Ureter (tissue), 1 donor: ENCODE data around the gene FAM118B. TPM values are rescaled to one million over a fixed set of nuclear protein-coding genes. Genes with fewer than 3 reads are reported as not detected.

ENCODE experiments used
- DNase-seq: peaks from one replicate; pipeline ENCODE4 v3.0.0-alpha.2; 2020; ENCODE audit warnings: low spot score
- total RNA-seq: library from RNA; stranded (reverse); gene quantifications from one replicate; pipeline ENCODE4 v1.2.4, GENCODE V29; 2023
- donor health status: DM: yes; HTN: yes; CAD: no.

Gene FAM118B
- total RNA-seq, 1 donor from 2014 or later, result 22.2 TPM

DNA sequence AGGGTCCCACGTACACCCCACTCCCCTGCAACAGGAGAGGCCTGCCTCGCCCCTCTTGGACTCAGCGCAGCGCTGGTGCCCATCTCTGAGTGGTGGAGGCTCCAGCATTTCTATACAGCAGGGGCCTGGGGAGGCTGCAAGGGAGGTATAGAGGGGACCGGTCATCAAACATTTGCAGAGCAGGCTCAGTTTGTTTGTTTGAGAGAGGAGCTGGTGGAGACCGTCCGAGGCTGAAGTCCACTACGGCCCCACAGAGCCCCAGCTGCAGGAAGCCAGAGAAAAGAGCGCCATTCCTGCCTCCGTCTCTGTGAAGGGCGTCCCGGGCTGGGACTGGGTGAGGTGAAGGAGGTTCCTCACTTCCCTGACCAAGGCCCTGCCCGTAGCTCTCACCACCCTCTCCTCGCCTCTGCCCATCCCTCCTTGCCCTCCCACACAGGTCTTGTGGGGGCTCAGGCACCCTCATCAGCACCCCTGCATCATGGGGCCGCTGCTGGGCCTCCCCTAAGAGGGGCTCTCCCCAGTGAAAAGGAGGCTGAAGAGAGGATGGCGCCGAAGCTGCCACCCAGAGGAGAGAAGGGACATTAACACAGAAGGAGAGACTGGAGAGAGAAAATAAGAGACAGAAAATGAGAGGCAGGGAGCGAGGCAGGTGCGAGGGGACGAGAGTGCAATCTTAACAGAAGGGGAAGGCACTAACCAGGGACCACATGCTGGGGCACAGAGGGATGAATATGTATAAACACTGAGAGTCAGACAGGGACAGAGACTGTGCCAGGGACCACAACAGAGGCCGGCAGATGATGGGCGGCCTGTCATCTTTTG, 24.7 kb upstream of the FAM118B start:
- DNase-seq, result no peak

DNA sequence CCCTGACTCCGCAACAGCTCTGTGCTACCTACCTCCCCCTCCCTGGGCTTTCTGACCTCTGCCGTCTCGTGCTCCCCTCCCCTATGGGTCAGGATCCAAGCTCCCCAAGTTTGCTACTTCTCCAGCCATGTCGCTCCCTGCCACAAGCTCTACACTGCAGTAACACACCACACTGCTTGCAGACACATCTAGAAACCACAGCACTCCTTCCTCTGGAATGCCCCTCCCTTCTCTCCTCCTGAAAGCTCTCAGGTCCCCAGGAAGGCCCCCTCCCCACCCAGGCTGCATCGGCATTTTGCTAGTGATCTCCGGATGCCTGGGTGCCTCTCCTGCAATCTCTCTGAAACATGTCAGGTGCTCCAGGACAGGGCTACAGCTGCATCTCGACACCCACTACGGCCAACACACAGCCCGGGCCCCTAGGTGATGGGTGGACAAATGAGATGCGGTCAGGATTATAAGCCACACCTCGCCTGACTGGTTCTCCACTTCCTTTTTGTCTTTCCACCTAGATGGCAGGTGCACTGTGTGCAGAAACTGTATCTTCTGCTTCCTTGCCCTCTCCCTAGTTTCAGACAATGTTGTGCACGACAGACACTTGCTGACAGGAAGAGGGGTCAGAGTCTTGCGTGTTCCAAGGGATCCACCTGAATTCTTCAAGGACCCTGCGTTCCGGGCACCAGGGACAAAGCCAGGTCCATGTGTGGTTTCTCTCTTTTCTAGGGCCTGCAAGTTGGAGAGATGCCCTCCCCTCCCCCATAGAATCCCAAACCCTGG, 23.1 kb upstream of the FAM118B start:
- no peak for DNase-seq

DNA sequence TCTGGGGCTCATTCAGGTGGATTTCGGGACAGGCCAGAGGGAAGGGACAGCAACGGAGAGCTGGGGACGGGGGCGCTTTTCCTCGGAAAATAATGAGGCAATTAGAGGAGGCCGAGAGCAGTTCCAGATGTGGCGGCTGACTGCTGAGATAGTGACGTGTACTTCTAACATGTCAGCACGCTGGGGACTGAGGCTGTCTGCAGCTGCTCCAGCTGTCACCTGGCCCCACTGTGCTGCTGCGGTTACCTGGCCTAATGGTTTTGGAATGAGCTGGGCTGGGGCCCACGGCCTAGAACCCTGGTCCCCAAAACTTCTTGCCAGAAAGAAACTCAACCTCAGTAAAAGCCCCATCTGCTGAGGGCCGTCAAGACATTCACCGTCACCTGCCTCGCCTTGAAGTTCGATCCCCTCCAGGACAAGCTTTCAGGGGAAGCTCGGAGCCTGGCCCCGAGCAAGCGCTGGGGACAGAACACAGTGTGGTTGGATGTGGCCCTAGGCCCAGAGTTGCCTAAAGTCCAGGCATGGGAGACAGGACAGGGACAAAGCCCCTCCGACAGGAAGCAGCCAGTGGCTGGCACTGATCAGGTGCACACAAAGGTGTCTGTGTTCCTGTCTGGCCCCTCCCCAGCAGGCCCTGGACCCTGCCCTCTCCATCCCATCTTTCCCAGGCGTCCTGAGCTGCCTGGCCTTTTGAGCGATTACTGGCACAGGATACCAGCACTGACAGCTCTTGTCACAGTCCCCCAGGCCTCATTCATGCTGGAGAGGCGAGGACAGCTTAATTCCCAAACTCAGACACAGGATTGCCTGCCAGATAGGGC, 22.3 kb upstream of the FAM118B start:
- no peak for DNase-seq

DNA sequence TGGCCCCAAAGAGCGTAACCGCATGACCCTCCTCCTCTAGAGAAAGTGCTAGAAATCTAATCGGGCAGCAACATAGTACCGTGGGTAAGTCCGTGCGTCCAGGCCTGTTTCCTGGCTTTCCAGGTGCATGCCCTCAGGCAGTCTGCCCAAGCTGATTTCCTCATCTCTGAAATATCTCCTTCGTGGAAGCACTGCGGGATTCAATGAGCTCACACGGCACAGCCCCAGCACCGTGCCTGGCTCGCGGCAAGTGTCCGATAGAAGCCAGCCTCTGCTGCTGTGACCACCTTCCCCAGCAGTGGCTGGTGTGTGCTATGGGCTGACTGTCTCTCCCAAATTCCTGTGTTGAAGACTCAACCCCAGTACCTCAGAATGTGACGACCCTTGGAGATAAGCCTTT, 20.8 kb upstream of the FAM118B start:
- DNase-seq, result no peak

DNA sequence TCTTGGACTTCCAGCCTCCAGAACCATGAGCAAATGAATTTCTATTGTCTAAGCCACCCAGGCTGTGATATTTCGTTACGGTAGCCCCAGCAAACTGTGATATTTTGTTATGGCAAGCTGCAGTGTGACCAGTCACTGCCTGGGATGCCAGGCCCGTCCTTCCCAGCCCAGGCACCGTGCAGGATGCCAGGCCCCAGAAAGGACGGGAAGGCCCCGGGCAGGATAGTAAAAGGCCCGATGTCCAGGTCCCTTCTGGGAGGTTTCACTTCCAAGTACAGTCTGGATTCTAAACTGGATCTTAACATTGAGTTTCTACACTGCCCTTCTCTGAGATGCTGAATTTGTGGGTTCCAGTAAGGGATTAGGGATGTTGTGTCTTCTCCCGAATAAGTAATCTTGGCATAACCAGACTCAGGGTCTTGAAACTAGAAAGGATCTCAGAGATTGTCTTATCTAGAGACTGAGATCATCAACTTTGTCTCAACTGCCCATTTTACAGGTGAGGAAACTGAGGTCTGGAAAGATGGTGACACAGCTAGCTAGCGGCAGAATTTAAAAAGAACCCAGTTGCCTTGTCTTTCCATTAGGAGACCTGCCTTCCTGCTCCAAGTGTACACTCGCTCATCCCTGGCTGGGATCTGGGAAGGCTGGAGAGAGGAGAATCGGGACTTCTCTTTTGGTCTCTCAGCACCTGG, 20.1 kb upstream of the FAM118B start:
- no peak for DNase-seq

DNA sequence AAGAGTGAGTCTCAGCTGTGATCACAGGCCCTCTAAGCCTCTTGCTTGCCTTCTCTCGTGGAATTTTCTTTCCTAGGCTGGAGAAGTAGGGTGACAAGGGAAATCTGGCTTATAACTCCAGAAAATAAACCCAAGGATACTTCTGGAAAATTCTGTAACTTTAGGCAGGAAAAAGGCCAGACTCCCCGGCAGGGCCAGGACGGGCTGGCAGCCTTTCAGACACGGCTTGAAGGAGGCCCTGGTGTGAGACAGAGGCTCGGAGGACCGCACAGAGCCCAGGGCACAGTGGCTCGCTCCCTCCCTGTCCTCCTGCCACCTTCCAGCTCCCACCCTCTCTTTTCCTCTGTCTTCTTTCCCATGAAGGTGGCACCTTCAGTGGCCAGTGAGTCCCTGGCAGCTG, 19.2 kb upstream of the FAM118B start:
- DNase-seq, result no peak

DNA sequence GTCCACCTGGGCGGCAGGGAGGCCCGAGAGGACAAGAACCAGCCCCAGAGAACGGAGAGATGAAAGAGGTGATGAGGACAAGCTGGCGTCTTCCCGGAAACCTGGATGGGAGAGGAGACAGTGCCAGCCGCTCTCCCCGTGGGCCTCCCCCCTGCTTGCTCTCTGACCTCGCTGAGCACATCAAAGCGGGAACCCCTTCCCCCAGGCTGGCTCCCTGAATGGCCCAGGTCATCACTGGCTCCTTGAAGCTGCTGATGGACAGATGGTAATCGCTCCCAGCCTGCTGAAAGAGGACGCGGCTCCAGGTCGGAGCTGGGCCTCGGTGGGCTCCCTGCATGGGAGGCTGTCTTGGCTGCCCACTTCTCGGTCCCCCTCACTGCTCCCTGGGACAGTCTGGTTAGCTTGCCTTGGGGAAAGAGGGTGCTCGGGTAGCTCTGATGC, 18.5 kb upstream of the FAM118B start:
- DNase-seq, result no peak

DNA sequence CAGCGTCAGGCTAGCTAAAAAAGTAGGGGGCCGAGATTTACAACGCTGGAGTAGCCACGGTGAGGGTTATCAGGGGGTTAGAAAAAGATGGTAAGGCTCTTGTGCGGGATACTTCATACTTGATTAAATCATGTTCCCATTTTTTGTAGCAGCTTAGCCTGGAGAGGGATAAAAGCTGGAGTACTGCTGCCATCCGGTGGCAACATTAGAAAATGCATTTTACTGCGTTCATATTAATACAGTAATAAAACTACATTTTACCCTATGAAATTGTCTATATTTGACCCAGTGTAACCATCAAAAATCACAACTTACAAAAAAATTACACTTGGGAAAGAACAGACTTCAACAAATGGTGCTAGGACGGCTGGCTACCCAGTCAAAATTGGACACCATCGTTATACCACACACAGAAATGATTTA, 17.4 kb upstream of the FAM118B start:
- DNase-seq, result no peak

DNA sequence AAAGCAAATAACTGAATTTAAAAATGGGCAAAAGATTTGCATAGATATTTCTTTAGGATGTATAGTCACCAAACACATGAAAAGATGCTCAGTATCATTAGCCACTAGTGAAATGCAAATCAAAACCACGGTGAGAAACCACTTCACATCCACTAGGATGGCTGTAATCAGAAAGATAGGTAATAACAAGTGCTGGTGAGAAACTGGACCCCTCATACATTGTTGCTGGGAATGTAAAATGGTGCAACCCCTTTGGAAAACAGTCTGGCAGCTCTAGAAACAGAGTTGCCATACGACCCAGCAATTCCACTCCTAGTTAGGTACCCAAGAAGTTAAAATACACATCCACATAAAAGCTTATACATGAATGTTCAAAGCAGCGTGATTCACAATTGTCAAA, 16.5 kb upstream of the FAM118B start:
- DNase-seq, result no peak

DNA sequence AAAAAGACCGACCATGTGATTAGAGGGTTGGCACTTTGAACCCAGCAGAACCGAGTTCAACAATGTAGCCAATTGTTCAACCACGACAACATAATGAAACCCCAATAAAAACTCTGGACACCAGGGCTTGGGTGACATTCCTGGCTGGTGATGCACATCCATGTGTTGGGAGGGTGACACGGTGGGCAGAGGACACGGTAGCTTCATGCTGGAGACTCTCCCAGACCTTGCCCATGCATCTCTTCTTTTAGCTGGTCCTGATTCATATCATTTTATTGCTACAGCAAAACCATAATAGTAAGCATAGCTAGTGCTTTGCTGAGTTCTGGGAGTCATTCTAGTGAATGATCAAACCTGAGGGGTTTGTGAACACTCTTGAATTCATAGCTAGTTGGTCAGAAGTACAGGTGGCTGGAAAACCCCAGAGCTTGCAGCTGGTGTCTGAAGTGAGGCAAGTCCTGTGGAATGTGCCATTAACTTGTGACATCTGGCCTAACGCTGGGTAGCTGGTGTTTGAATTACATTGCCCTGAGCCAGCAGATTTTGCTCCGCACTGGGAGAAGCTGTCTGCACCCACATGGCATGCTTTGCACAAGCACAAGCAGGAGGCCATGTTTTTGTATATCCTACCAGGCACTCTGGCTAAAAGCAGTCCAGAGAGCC, 14.2 kb upstream of the FAM118B start:
- no peak for DNase-seq

DNA sequence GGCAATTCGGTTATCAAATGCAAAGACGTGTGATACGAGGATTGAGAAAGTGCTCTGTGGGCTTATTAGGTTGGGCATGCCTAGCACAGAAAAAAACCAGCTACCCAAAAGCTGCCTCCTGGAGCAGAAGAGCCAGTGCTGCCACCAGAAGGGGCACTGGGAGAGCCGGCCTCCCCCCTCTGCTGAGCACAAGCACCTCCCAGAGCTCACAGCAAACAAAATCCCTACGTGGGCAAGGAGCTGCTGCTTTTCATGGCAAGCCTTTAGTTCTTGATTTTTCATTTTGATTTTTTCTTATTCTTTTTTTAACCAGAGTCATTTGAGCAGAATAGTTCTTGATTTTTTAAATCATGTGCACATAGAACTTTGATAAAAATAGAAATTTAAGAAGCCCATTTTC, 12.9 kb upstream of the FAM118B start:
- DNase-seq, result no peak

DNA sequence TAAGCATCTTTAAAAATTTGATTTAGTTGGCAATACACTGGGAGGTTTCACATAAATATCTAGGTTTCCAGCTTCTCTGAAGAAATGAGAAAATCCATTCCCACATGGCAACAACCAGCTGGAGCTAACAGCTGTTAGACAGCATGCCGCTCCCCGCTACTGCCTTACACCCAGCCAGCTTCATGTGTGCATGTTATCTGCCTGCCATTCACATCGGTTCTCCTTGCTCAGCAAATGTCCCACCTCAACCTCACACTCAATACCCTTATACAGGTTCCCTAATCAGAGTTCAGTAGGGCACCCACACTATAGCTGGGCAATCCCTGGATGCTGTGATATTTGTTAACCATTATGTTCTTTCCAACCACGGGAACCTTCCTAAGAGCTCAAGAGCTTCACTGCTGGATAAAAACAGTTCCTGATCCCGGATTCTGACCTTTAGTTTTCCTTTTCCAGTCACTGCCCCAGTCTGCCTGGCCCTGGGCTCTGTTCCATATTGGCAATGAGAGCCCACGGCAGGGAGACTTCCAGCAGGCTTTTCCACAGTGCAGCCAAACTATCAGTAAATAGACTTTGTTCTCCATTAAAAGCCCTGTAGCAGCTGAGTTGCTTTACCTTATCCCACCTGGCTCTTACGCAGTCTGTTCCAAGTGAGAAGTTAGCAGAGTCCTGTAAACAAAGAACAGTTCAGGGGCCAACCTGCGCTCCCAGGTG, 8.8 kb upstream of the FAM118B start:
- no peak for DNase-seq

DNA sequence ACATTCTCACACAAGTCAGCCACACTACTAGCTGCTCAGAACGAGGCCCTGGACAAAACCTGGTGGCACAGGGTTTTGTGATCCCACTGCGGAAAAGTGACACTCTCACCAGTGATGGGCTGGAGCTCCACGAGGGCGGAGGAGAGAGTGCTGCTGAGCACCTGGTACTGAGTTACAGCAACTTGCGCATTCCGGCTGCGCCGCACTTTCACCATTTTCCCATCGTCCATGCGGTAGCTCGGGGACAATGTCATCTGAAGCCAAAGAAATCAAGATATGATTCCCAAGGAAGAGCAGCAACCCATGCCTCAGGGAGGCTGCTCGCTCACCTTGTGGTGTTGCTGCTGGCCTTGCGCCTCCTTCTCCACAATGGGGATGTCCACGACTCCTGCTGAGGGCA, 6.2 kb upstream of the FAM118B start:
- DNase-seq, result no peak

DNA sequence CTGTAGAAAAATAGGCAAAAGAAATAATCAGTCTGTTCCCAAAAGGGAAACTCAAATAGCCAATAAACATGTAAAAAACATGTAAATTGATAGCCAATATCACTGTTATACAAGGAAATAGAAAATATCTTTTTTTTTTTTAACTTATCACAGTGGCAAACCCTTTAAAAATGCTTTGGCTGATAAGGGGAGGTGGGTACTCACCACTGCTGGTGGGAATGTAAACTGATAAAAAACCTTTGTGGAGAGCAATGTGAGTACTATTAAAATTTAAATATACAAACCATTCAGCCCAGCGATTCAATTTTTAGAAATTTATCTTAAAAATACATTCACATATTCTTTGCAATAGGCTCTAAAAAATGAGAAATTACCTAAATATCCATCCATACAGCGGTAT, 3.7 kb upstream of the FAM118B start:
- no peak for DNase-seq

DNA sequence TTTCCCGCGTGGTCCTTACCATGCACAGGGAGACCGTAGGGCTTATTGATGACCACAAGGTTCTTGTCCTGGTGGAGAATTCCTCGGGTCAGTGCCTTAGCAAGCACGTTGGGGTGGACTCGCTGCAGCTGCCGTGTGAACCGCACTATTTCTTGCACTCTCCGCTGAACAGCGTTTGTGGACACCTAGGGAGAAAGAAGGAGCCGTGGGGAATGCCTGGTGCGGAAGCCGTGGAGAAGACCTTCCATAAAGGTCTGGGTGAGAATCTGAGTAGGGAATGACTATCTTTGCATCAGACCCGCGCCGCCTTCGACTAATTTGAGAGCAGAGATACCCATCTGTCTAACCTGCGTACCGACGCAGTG, 729 bp upstream of the FAM118B start:
- DNase-seq, result no peak

DNA sequence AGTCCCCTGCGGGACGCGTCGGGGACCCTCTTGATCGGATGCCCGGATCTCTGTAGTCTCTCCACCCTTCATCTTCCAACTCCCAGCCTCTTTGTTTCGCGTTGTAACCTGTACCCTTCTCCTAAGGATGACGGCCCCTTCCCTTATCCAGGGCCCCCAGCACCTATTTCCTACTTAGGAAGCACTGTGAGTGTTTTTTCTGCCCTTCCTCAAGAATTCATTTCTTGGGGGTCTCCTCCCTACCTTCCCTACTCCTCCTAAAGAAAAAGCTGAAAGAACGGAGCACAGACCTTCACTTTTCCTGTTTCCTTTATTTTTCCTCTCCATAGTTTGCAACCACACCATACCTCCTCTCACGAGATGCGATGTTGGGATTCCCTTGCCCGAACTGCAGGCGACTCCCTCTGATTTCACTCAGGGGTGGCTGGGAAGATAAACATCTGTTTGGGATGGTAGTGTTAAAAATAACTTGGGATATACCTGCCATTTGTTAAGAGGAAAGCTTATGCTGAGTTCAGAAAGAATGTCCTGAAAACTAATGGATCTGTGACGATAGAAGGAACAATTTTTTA, 593 bp downstream of the FAM118B start:
- no peak for DNase-seq

DNA sequence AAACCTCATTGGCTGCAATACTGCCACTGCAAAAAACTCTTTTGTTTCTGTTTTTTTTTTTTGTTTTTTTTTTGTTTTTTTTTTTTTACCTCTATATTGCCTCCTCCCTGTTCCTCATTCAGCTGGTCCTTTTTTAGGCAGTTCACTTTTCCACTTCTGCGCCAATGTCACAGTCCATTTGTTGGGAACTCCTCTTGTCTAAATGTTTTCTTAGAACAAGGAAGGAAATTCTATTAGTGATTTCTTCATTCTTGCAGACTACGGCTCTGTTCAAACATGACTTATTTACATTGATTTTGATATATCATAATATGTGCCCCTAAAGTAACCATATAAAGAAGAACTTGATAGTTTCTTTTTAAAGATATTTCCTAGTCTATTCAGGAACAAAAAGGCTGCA, 2.9 kb downstream of the FAM118B start:
- DNase-seq, result no peak

DNA sequence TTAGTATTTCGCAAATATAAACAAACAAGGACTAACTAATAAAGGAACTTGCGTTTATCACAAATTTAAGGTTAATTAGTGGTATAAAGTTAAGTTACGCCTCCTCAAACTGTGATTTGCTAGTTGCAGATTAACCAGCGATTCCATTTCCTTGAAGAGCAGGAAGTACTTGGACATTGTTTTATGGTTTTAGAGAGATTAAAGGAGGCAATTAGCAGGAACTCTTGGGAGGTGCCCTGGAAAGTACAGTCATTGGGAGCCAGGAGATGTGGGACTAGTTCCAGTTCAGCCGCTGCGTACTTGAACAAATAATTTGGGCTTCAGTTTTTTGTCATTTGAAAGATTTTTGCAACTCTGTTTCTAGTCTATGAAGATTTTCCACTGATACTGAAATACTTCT, 3.3 kb downstream of the FAM118B start:
- no peak for DNase-seq

DNA sequence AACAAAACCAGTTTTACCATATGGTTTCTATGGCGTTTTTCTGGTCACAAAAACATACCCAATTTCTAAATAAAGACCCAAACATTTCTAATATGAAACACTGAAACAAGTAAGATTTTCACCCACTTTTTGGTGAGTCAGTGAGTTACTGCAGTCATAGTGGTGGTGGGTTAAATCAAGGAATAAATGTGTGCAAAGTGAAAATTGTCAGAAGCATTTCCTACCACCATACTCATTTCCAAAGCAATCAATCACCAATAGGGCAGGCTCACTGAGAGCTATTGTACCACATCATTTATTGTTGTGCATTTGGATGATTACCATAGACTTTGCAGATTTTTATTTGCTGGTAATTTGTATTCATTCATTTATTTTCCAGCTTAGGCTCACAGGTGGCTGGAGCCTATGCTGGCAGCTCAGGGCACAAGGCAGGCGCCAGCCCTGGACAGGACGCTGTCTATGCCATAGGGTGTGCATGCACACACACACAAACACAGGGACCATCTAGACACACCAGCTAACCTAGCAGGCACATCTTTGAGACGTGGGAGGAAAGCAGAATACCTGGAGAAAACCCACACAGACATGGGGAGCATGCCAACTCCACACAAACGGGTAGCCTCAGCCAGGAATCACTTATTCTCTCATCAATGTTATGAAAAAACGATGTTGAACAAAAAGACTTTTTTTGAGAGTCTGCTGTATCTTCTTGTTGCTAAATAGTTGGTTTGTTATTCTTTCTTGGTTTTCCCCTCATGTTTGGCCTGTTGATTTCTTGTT, 5.1 kb downstream of the FAM118B start:
- DNase-seq, result no peak
